Measurements from ENCODE around the gene FNDC3B. TPM values are rescaled to one million over a fixed set of nuclear protein-coding genes. Genes with fewer than 3 reads are reported as not detected.

Gene FNDC3B
- total RNA-seq, 1 donor from 2014 or later = 160 TPM

DNA sequence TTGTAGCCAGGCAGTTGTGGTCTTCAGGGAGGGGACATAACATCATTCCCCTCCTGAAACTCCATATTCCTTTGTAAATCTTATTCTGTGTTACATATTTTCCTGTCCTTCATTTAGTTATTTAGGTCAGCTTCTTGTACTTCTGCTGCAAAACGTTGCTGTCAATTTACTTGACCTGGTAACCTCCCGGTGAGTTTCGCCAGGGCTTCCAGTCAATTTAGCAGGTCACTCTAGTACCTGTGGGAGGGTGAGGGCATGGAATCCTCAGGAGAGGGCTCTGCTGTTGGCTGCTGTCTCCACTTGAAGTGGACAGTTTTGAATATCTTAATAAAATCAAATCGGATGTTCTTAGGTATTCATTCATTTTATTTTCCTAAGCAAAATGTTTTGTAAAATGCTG lies 29.6 kb downstream of the FNDC3B start:
- no peak overlapping the region for H3K27ac ChIP-seq

DNA sequence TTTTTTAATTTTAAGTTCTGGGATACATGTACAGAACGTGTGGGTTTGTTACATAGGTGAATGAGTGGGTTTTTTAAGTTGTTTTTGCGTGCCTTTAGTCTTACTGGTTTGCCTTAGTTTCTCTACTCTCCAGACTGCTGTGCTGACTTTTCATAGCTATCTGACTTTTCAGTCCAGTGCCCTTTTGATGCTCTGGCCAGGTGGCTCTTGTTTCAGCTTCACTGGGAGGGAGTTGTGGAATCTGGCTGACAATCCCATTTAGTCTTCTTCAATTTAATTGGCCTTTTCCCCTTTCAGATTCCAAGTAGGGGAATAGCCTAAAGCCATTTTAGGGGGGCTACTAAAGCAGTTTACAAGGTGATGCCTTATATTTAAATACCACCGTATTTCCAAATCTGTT lies 30.1 kb downstream of the FNDC3B start:
- no peak overlapping the region for H3K4me3 ChIP-seq
- H3K4me1 ChIP-seq = peaks cover 73% of the 10 kb centered on the region
- H3K9me3 ChIP-seq = no peaks in the 10 kb centered on the region
- TF ChIP-seq, protein P1, sequence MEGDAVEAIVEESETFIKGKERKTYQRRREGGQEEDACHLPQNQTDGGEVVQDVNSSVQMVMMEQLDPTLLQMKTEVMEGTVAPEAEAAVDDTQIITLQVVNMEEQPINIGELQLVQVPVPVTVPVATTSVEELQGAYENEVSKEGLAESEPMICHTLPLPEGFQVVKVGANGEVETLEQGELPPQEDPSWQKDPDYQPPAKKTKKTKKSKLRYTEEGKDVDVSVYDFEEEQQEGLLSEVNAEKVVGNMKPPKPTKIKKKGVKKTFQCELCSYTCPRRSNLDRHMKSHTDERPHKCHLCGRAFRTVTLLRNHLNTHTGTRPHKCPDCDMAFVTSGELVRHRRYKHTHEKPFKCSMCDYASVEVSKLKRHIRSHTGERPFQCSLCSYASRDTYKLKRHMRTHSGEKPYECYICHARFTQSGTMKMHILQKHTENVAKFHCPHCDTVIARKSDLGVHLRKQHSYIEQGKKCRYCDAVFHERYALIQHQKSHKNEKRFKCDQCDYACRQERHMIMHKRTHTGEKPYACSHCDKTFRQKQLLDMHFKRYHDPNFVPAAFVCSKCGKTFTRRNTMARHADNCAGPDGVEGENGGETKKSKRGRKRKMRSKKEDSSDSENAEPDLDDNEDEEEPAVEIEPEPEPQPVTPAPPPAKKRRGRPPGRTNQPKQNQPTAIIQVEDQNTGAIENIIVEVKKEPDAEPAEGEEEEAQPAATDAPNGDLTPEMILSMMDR (IDR thresholded peaks at IDR 0.05) = no peak
- DNase-seq = no peak
- intact Hi-C loops (cut with DNase I) = no loop called here
- no peaks in the 10 kb centered on the region for H3K27me3 ChIP-seq
- H3K27ac ChIP-seq = no peak overlapping the region
- no peaks in the 10 kb centered on the region for H3K36me3 ChIP-seq
- no peak for ATAC-seq

More for the DNA sequence above, 29.6 kb downstream of the FNDC3B start:
- intact Hi-C loops (cut with DNase I) = no loop called here
- no peaks in the 10 kb centered on the region for H3K27me3 ChIP-seq
- TF ChIP-seq, protein P1 (IDR thresholded peaks at IDR 0.05) = no peak
- no peak for DNase-seq
- H3K4me3 ChIP-seq = no peak overlapping the region
- ATAC-seq = no peak
- no peaks in the 10 kb centered on the region for H3K9me3 ChIP-seq
- no peaks in the 10 kb centered on the region for H3K36me3 ChIP-seq
- peaks cover 70% of the 10 kb centered on the region for H3K4me1 ChIP-seq

DNA sequence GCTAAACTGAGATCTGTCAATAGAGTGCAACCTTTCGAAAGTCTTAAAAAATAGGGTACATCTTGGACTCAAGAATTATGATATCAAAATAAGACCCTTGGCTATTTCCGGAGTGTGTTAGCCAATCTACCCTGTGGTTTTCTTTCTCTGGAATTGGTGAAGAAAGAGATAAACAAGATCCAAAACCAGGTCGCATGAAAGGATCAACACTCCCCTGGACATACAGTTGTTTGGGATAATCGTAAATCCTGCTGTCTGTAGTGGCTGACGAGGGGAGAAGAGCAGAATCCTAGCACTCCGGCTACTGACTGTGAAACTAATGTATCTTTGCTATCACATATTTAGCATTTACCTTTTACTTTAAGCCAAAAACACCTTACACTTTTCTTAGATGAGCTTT lies 30.9 kb downstream of the FNDC3B start:
- TF ChIP-seq, protein P1 (IDR thresholded peaks at IDR 0.05) = no peak
- no peak overlapping the region for H3K27ac ChIP-seq
- intact Hi-C loops (cut with DNase I) = no loop called here
- H3K27me3 ChIP-seq = no peaks in the 10 kb centered on the region
- DNase-seq (no peak), ATAC-seq (no peak)
- H3K36me3 ChIP-seq = no peaks in the 10 kb centered on the region
- no peaks in the 10 kb centered on the region for H3K9me3 ChIP-seq
- peaks cover 71% of the 10 kb centered on the region for H3K4me1 ChIP-seq
- no peak overlapping the region for H3K4me3 ChIP-seq

DNA sequence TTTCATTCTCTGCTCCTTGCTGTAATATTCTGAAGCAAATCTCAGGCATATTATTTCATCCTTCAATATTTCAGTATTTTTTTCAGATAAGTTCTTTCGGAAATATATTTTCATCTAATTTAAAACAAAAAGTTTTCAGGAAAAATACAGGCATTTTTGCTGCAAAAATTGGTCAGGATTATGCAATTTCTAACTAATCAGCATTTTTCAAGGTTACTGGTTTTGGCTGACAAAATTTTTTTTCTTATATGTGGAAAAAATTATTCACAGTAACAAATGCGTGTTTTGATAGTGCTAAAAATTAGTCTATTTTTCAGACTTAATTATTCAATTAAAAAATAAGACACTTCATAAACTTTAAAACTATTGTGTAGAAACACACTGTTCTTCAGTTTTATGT lies 31.4 kb downstream of the FNDC3B start:
- H3K4me1 ChIP-seq = peaks cover 67% of the 10 kb centered on the region
- ATAC-seq = no peak
- H3K4me3 ChIP-seq = no peak overlapping the region
- H3K27me3 ChIP-seq = no peaks in the 10 kb centered on the region
- no peak overlapping the region for H3K27ac ChIP-seq
- no peaks in the 10 kb centered on the region for H3K9me3 ChIP-seq
- intact Hi-C loops (cut with DNase I) = no loop called here
- no peaks in the 10 kb centered on the region for H3K36me3 ChIP-seq
- no peak for DNase-seq
- TF ChIP-seq, protein P1 (IDR thresholded peaks at IDR 0.05) = no peak

DNA sequence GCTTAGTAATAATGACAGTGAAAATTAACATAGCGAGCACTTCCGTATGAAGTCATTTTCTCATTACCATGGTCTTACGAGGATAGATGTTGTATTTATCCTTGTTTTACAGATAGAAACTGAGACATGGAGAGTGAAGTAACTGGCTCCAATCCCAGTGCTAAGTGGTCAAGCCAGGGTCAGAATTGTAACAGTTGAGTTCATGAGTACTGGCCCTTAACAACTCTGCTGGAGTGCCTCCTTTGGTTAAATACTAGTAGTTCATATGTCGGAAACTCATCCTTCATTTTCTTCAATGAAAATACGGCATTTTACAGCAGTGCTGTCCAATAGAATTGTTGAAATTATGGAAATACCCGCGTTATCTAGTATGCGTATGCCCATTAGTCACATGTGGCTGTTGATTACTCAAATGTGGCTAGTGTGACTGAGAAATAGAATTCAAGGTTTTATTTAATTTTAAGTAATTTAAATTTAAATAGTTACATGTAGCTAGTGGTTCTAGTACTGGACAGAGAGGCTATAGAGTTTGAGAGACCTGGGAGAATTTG lies 32.5 kb downstream of the FNDC3B start:
- intact Hi-C loops (cut with DNase I) = no loop called here
- no peak for DNase-seq
- H3K4me3 ChIP-seq = no peak overlapping the region
- TF ChIP-seq, protein P1 (IDR thresholded peaks at IDR 0.05) = no peak
- no peak for ATAC-seq
- no peaks in the 10 kb centered on the region for H3K27me3 ChIP-seq
- H3K27ac ChIP-seq = no peak overlapping the region
- no peaks in the 10 kb centered on the region for H3K36me3 ChIP-seq
- peaks cover 56% of the 10 kb centered on the region for H3K4me1 ChIP-seq
- H3K9me3 ChIP-seq = no peaks in the 10 kb centered on the region

DNA sequence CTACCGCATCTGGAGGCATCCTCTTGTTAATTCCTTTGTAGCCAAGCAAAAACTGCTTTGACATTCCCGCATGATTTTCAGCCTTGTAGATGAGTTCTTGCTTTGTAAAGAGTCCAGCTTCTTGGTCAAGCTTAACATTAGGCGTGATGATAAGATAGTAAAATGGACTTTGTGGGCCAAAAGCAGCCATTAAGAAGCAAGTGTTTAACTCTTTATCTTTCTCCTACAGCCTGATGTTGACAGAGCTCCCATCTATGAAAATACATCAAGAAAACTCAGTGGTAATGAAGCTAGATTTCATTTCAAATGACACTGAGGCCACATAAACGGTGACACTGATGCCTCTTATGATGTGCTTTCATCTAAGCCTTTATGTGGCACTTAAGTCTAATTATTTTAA lies 33.2 kb downstream of the FNDC3B start:
- intact Hi-C loops (cut with DNase I) = no loop called here
- DNase-seq = no peak
- no peaks in the 10 kb centered on the region for H3K9me3 ChIP-seq
- no peaks in the 10 kb centered on the region for H3K27me3 ChIP-seq
- no peaks in the 10 kb centered on the region for H3K36me3 ChIP-seq
- H3K4me3 ChIP-seq = no peak overlapping the region
- no peak for ATAC-seq
- peaks cover 54% of the 10 kb centered on the region for H3K4me1 ChIP-seq
- TF ChIP-seq, protein P1 (IDR thresholded peaks at IDR 0.05) = no peak
- no peak overlapping the region for H3K27ac ChIP-seq

All from upper lobe of right lung (tissue), 1 donor.